ENCODE data around the gene LIN7C.

LIN7C gene

DNA sequence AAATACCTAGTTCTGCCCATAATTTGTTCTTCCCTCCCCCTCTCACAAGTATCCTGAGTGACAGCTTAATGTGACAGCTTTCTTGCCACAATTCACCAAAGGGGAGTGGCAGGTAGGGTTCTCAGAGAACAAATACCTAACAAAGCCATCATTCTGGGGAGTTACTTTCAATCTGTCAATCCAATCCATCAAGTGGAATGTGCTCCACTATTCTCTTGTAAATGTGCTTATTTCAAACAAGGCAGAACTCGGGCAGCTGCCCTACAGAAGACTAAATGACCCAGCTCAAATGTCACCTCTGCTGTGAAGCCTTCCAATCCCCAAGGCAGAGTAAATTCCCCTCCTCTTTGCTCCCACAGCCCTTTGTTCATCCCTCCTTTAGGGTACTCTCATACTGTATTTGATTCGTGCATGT, 61.8 kb downstream of the LIN7C start:
- no peak for FAIRE-seq

Data from colon (tissue), 2 donors.